Spleen (tissue), 7 donors: ENCODE measurements around the gene RHBDF2.

ENCODE experiments used
- CTCF ChIP-seq, 11 experiments: fragments of 200-600 bp in 7 of 11; fragments of 450-650 bp in 4 of 11; sonication (generic) in 4 of 11; IDR thresholded peaks in 8 of 11; conservative IDR thresholded peaks in 3 of 11; 1 replicate in 7 of 11; 2 replicates in 4 of 11; pipeline versions ENCODE4 v1.4.0 to v1.8.0; 2016 to 2021; ENCODE audit warnings: antibody characterized with exemption in 11 of 11, inconsistent platforms in 4 of 11, mild to moderate bottlenecking in 1 of 11
- POLR2AphosphoS5 ChIP-seq, 3 donors: sonication (generic); formaldehyde crosslinking; IDR thresholded peaks; one replicate each; pipeline ENCODE4 v1.5.1; 2017; ENCODE audit warnings: antibody characterized with exemption in 3 of 3
- donor health status: DM: no; HTN: no; CAD: no; lungs with moderate emphysema.
- donor health status: DM: no; HTN: no; CAD: no.
- donor health status: DM: no; HTN: no; CAD: no.

- TF ChIP-seq CTCF (IDR thresholded peaks at IDR 0.05 in 8 of 11, conservative IDR thresholded peaks at IDR 0.05 in 3 of 11) (no peak), POLR2AphosphoS5 (IDR thresholded peaks at IDR 0.05) (peak; percentile 72 to 91 (median 83))
Measured at GRCh38 chr17:76515274-76515949, 14.2 kb upstream of the RHBDF2 start.
